ENCODE results near the gene SEMA3F.

- TF ChIP-seq ZZZ3 (IDR thresholded peaks at IDR 0.05; ENCODE audit: control insufficient read depth, insufficient read length, low read depth): no peak
- TF ChIP-seq NR2C2 (IDR thresholded peaks at IDR 0.05; ENCODE audit: borderline replicate concordance, control insufficient read depth, insufficient read length, low read depth): no peak
These were observed 14.2 kb downstream of the SEMA3F start for GRCh38 chr3:50169232-50169832.
